Lower leg skin (tissue), 3 donors: Measurements from ENCODE around the gene ROPN1B.
"Not testable (repeated sequence)": the region's sequence is repeated elsewhere in the genome, so short reads cannot be mapped to it uniquely, and the experiment has no call there.

Experiments
- POLR2A ChIP-seq, 2 donors: fragments of 450-650 bp; IDR thresholded peaks; one replicate each; pipeline ENCODE4 v1.6.1; 2016 to 2017; ENCODE audit warnings: antibody characterized with exemption in 2 of 2, mild to moderate bottlenecking in 1 of 2, moderate library complexity in 1 of 2
- TF ChIP-seq, protein P1 (sequence below), 3 donors: fragments of 450-650 bp; IDR thresholded peaks; one replicate each; pipeline ENCODE4 v1.5.1; 2016; ENCODE audit warnings: antibody characterized with exemption in 3 of 3, mild to moderate bottlenecking in 3 of 3, moderate library complexity in 2 of 3

DNA sequence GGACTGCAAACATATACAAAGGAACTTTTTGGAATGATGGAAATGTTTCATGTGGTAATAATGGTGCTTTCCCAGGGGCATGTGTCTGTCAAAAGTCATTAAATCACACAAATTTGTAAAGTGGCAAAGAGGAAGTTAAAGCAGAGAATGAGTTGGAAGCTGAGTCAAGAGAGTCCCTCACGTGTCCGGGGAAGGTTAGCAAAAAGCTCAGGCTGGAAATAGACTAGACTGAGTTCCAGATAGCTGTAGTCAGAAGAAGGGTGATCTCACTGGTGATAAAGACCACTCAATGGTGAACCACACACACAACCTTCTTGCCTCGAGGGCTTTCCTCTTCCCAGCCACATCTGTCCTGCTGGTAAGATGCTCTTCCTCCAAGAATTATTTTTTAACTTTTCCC is 20.1 kb upstream of the ROPN1B start:
- TF ChIP-seq POLR2A (IDR thresholded peaks at IDR 0.05), result not testable (repeated sequence)
- TF ChIP-seq, protein P1, sequence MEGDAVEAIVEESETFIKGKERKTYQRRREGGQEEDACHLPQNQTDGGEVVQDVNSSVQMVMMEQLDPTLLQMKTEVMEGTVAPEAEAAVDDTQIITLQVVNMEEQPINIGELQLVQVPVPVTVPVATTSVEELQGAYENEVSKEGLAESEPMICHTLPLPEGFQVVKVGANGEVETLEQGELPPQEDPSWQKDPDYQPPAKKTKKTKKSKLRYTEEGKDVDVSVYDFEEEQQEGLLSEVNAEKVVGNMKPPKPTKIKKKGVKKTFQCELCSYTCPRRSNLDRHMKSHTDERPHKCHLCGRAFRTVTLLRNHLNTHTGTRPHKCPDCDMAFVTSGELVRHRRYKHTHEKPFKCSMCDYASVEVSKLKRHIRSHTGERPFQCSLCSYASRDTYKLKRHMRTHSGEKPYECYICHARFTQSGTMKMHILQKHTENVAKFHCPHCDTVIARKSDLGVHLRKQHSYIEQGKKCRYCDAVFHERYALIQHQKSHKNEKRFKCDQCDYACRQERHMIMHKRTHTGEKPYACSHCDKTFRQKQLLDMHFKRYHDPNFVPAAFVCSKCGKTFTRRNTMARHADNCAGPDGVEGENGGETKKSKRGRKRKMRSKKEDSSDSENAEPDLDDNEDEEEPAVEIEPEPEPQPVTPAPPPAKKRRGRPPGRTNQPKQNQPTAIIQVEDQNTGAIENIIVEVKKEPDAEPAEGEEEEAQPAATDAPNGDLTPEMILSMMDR (IDR thresholded peaks at IDR 0.05), result not testable (repeated sequence)
